T-helper 2 cell treated with Interferon-gamma antibody and Interleukin-4, amounts not matched to agents 5 μg/mL and 100 μg/mL, for 36 hours (primary cell): ENCODE data around the gene DGKD.

Experiments used
- DNase-seq: peaks from one replicate; pipeline ENCODE4 v3.0.0; 2021; ENCODE audit warnings: low spot score
- H3K27ac Mint-ChIP-seq: one replicate; pipeline ENCODE4 v1.8.0; 2021; ENCODE audit warnings: mild to moderate bottlenecking, mixed read lengths
- H3K27me3 Mint-ChIP-seq: one replicate; pipeline ENCODE4 v1.8.0; 2021; ENCODE audit warnings: low read depth, mixed read lengths
- H3K36me3 Mint-ChIP-seq: one replicate; pipeline ENCODE4 v1.8.0; 2021; ENCODE audit warnings: low read depth, mixed read lengths
- H3K4me1 Mint-ChIP-seq: one replicate; pipeline ENCODE4 v1.8.0; 2021; ENCODE audit warnings: low read depth, mixed read lengths
- H3K4me3 Mint-ChIP-seq: one replicate; pipeline ENCODE4 v1.8.0; 2022; ENCODE audit warnings: mild to moderate bottlenecking, moderate library complexity, mixed read lengths
- H3K9me3 Mint-ChIP-seq: one replicate; pipeline ENCODE4 v1.8.0; 2021; ENCODE audit warnings: mixed read lengths

DGKD gene

GRCh38 chr2:233464531-233465240 is 110.4 kb downstream of the DGKD start:
- H3K9me3 Mint-ChIP-seq, result no peaks in the 10 kb centered on the region

GRCh38 chr2:233466991-233467603 is 112.8 kb downstream of the DGKD start:
- H3K27ac Mint-ChIP-seq, result no peak overlapping the region

More at GRCh38 chr2:233464531-233465240, 110.4 kb downstream of the DGKD start:
- H3K36me3 Mint-ChIP-seq, result peaks cover 48% of the 10 kb centered on the region
- H3K4me1 Mint-ChIP-seq, result no peaks in the 10 kb centered on the region
- no peak overlapping the region for H3K27ac Mint-ChIP-seq
- no peak overlapping the region for H3K4me3 Mint-ChIP-seq
- no peak for DNase-seq
- H3K27me3 Mint-ChIP-seq, result no peaks in the 10 kb centered on the region

GRCh38 chr2:233468047-233468740 is 113.9 kb downstream of the DGKD start:
- H3K27ac Mint-ChIP-seq, result no peak overlapping the region
- H3K36me3 Mint-ChIP-seq, result peaks cover 45% of the 10 kb centered on the region
- no peak for DNase-seq
- no peaks in the 10 kb centered on the region for H3K27me3 Mint-ChIP-seq
- H3K9me3 Mint-ChIP-seq, result no peaks in the 10 kb centered on the region
- H3K4me1 Mint-ChIP-seq, result no peaks in the 10 kb centered on the region
- H3K4me3 Mint-ChIP-seq, result no peak overlapping the region

More at GRCh38 chr2:233466991-233467603, 112.8 kb downstream of the DGKD start:
- Mint-ChIP-seq H3K4me3 (no peak overlapping the region), H3K36me3 (peaks cover 45% of the 10 kb centered on the region), H3K27me3 (no peaks in the 10 kb centered on the region), H3K4me1 (no peaks in the 10 kb centered on the region), H3K9me3 (no peaks in the 10 kb centered on the region)
- DNase-seq, result no peak

- H3K4me3 Mint-ChIP-seq, result no peak overlapping the region
- no peak for DNase-seq
- peaks cover 42% of the 10 kb centered on the region for H3K36me3 Mint-ChIP-seq
- no peaks in the 10 kb centered on the region for H3K4me1 Mint-ChIP-seq
- no peaks in the 10 kb centered on the region for H3K9me3 Mint-ChIP-seq
- H3K27me3 Mint-ChIP-seq, result no peaks in the 10 kb centered on the region
- no peak overlapping the region for H3K27ac Mint-ChIP-seq
Measured at GRCh38 chr2:233468741-233469110, 114.4 kb downstream of the DGKD start.

GRCh38 chr2:233469261-233470010 is 115.1 kb downstream of the DGKD start:
- no peak overlapping the region for H3K27ac Mint-ChIP-seq
- DNase-seq, result no peak

GRCh38 chr2:233470011-233470687 is 115.9 kb downstream of the DGKD start:
- H3K9me3 Mint-ChIP-seq, result no peaks in the 10 kb centered on the region
- H3K4me1 Mint-ChIP-seq, result no peaks in the 10 kb centered on the region
- H3K4me3 Mint-ChIP-seq, result no peak overlapping the region
- no peak overlapping the region for H3K27ac Mint-ChIP-seq
- H3K36me3 Mint-ChIP-seq, result peaks cover 36% of the 10 kb centered on the region
- no peak for DNase-seq
- no peaks in the 10 kb centered on the region for H3K27me3 Mint-ChIP-seq

More at GRCh38 chr2:233469261-233470010, 115.1 kb downstream of the DGKD start:
- no peaks in the 10 kb centered on the region for H3K27me3 Mint-ChIP-seq
- no peaks in the 10 kb centered on the region for H3K9me3 Mint-ChIP-seq
- peaks cover 36% of the 10 kb centered on the region for H3K36me3 Mint-ChIP-seq
- H3K4me3 Mint-ChIP-seq, result no peak overlapping the region
- no peaks in the 10 kb centered on the region for H3K4me1 Mint-ChIP-seq

GRCh38 chr2:233470839-233471238 is 116.5 kb downstream of the DGKD start:
- peaks cover 34% of the 10 kb centered on the region for H3K36me3 Mint-ChIP-seq

GRCh38 chr2:233471291-233472035 is 117.2 kb downstream of the DGKD start:
- no peaks in the 10 kb centered on the region for H3K9me3 Mint-ChIP-seq

More at GRCh38 chr2:233470839-233471238, 116.5 kb downstream of the DGKD start:
- Mint-ChIP-seq H3K27me3 (no peaks in the 10 kb centered on the region), H3K4me3 (no peak overlapping the region), H3K4me1 (no peaks in the 10 kb centered on the region), H3K27ac (no peak overlapping the region), H3K9me3 (no peaks in the 10 kb centered on the region)
- DNase-seq, result no peak

GRCh38 chr2:233473386-233473791 is 119.1 kb downstream of the DGKD start:
- Mint-ChIP-seq H3K4me3 (no peak overlapping the region), H3K27ac (no peak overlapping the region)

More at GRCh38 chr2:233471291-233472035, 117.2 kb downstream of the DGKD start:
- Mint-ChIP-seq H3K27me3 (no peaks in the 10 kb centered on the region), H3K36me3 (peaks cover 29% of the 10 kb centered on the region), H3K4me3 (no peak overlapping the region), H3K4me1 (no peaks in the 10 kb centered on the region), H3K27ac (no peak overlapping the region)
- no peak for DNase-seq

GRCh38 chr2:233473878-233474277 is 119.6 kb downstream of the DGKD start:
- H3K27ac Mint-ChIP-seq, result no peak overlapping the region
- no peak overlapping the region for H3K4me3 Mint-ChIP-seq
- peaks cover 15% of the 10 kb centered on the region for H3K36me3 Mint-ChIP-seq
- no peaks in the 10 kb centered on the region for H3K4me1 Mint-ChIP-seq
- no peaks in the 10 kb centered on the region for H3K27me3 Mint-ChIP-seq
- H3K9me3 Mint-ChIP-seq, result no peaks in the 10 kb centered on the region
- no peak for DNase-seq

More at GRCh38 chr2:233473386-233473791, 119.1 kb downstream of the DGKD start:
- Mint-ChIP-seq H3K4me1 (no peaks in the 10 kb centered on the region), H3K27me3 (no peaks in the 10 kb centered on the region), H3K36me3 (peaks cover 18% of the 10 kb centered on the region), H3K9me3 (no peaks in the 10 kb centered on the region)
- no peak for DNase-seq

GRCh38 chr2:233474308-233475160 is 120.2 kb downstream of the DGKD start:
- no peaks in the 10 kb centered on the region for H3K4me1 Mint-ChIP-seq
- H3K4me3 Mint-ChIP-seq, result no peak overlapping the region
- peaks cover 13% of the 10 kb centered on the region for H3K36me3 Mint-ChIP-seq
- no peak for DNase-seq
- no peaks in the 10 kb centered on the region for H3K27me3 Mint-ChIP-seq
- H3K9me3 Mint-ChIP-seq, result no peaks in the 10 kb centered on the region
- no peak overlapping the region for H3K27ac Mint-ChIP-seq

- Mint-ChIP-seq H3K36me3 (peaks cover 6% of the 10 kb centered on the region), H3K4me3 (no peak overlapping the region), H3K27me3 (no peaks in the 10 kb centered on the region), H3K9me3 (no peaks in the 10 kb centered on the region), H3K27ac (no peak overlapping the region), H3K4me1 (no peaks in the 10 kb centered on the region)
- no peak for DNase-seq
Measured at GRCh38 chr2:233476063-233476410, 121.7 kb downstream of the DGKD start.
